Inflammatory macrophage treated with lipopolysaccharide for 4 hours (primary cell): Measurements from ENCODE around the gene CPAMD8.
"Not testable (repeated sequence)": the region's sequence is repeated elsewhere in the genome, so short reads cannot be mapped to it uniquely, and the experiment has no call there.

Source experiments
- DNase-seq: peaks from one replicate; pipeline ENCODE4 v3.0.0-alpha.2; 2020

CPAMD8 gene

DNA sequence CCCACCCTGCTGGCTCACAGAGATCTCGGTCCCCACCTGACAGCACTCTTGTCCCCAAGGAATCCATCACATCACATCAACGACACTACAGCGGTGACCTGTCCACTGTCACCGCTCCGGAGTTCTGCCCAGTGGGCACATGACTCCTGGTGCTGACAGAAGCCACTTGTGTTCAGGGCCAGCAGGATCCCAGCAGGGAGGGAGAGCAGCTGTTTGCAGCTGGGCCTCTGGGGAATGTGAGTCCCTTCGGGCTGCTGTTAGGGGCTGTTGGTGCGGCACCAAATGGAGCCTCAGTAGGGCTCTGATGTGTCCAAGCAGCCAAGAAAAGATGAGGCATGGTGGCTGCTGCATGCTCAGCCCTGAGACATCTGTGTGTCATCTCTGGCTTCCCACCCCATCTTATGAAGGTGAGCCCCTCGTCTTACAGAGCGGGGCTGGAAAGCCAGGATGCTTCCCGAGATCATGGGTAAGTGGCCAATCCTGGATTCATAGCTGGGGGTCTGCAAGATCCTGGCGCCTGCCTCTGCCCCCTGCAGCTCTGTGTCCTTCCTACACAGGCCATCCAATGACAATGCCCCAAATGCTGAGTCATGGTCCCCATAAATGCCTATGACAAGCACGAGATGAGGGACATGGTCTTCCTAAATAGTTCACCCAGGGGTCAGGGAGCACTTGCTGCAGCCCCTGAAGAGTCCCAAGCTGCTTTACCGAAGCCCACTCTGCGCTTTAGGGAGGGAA is 81.8 kb downstream of the CPAMD8 start:
- no peak for DNase-seq

DNA sequence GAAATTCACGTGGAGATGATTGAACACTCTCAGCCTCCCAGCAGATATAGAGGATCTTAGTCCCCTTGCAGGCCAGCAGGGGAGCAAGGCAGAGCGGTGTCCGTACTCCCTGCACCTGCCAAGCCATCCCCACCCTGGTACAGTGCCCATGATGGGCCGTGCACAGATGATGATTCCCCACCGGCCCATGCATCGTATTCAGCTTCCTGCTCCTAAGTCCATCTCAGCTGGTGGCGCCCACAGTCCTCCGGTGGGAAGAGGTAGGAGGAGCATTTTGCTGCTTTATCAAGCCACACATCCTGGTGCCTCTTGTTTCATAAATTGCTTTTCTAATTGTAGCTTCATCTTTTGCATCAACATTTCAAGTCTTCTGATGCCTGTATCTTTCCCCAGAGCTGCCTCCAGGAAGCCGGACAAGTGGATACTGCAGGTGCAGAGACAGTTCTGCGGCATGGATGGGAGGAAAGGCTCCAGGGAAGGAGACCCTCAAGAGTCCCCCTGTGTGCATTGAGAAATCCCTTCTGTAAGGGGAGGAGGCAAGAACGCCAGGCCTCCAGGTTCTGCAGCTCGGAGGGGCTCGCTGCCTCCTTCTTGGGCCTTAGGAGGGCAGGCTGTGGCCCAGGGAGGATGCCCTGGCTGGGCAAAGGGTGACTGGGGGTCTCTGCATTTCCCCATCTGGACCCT is 82.5 kb downstream of the CPAMD8 start:
- no peak for DNase-seq

DNA sequence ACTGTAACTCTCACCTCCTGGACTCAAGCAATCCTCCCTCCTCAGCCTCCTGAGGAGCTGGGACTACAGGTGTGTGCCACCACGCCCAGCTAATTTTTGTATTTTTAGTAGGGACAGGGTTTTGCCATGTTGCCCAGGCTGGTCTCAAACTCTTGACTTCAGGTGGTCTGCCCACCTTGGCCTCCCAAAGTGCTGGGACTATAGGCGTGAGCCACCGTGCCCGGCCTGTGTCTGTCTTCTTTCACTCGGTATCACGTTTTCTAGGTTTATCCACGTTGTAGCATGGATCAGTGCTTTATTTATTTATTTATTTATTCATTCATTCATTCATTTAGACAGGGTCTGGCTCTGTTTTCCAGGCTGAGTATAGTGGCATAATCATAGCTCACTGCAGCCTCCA is 83.5 kb downstream of the CPAMD8 start:
- DNase-seq: not testable (repeated sequence)

DNA sequence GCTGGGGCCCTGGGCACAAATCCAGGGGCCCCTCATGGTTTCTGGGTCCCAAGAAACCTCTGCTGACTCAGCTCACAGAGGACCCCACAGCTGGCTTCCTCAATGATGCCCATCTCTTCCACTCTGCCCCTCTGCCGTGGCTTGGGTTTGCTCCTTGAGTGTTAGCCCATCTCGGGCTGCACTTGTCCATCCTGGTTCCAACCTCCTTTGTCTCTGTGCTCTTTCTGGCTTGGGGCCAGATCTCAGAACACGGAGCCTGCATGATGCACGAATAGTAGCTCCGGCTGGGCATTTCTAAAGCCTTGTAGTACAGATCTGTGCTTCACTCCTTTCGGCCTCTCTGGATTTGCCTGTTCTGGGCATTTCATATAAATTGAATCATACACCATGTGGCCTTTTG is 84.0 kb downstream of the CPAMD8 start:
- DNase-seq: no peak

DNA sequence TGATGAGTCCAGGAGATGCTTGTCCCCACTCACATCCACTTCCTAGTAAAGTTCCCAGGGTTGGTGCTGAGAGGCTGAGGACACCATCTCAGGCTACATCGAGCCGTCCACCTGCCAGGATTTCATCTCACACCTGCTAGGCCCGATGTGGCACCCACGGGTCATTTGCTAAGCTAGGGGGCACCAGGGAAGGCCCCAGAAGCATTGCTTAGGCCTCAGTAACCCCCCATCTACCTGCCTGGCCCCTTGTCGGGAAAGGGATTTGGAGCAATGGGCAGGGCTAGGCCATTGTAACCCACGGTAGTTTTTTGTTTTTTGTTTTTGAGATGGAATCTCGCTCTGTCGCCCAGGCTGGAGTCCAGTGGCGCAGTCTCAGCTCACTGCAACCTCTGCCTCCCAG is 86.0 kb downstream of the CPAMD8 start:
- DNase-seq: no peak

DNA sequence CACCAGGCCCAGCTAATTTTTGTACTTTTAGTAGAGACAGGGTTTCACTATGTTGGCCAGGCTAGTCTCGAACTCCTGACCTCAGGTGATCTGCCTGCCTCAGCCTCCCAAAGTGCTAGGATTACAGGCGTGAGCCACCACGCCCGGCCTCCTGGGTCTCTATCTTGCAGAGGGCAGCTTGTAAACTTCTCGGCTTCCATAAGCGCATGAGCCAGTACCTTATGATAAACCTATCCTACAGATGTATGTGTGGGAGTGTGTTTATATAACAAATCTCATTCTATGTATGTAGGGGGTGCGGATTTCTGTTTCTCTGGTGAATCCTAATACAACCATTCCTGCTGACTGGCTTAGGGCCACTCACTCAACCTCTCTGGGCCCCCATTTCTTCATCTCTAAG is 86.5 kb downstream of the CPAMD8 start:
- not testable (repeated sequence) for DNase-seq

DNA sequence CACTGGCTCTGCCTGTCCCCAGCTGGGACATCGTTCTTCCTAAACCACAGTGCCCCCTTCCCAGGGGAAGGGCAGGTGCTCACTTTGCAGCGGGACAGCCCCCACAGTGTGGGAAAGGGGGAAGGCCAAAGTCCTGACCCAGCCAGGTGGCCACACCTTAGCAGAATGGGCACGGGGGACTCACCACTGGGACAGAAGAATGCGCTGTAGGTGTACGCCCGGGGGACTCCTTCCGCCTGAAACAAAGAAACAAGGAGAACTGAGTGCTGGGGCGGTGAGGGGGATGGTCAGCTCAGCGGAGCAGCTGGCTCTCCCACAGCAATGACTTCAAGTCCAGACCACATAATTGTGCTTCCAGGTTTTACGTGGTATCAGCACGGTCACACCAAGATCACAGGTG is 88.4 kb downstream of the CPAMD8 start:
- no peak for DNase-seq

DNA sequence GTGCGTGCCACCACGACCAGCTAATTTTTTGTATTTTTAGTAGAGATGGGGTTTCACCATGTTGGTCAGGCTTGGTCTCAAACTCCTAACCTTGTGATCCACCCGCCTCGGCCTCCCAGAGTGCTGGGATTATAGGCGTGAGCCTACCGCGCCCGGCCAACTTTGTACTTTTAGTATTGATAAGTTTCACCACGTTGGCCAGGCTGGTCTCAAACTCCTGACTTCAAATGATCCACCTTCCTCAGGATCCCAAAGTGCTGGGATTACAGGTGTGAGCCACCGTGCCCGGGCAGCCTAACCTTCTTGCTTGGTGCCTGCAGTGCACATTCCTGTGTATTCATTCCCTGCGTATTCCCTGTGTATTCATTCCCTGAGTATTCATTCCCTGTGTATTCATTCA is 88.8 kb downstream of the CPAMD8 start:
- DNase-seq: not testable (repeated sequence)

DNA sequence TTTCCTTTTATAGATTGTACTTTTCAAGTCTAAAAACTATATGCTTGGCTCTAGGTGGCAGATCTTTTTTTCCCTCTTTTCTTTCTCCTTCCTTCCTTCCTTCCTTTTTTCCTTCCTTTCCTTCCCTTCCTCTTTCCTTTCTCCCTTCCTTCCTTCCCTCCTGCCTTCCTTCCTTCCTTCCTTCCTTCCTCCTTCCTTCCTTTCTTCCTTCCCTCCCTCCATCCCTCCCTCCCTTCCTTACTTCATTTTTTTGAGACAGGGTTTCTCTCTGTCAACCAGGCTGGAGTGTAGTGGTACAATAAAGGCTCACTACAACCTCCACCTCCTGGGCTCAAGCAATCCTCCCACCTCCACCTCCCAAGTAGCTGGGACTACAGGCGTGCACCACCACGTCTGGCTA is 89.7 kb downstream of the CPAMD8 start:
- no peak for DNase-seq

DNA sequence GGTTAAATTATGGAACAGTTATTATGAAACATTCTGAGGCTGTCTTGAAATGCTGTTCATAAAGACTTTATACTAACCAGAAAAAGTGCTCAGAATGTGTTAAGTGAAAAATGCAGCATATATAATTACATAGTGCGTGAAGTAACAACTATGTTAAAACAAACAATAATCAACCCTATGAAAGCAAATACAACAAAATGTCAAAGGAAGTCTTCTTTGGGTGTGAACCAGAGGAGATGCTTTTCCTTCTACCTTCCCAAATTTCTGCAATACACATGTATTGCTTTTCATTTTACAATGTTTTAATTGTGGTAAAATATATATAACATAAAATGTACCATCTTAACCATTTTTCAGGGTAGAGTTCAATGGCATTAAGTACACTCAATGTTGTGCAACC is 92.1 kb downstream of the CPAMD8 start:
- no peak for DNase-seq

DNA sequence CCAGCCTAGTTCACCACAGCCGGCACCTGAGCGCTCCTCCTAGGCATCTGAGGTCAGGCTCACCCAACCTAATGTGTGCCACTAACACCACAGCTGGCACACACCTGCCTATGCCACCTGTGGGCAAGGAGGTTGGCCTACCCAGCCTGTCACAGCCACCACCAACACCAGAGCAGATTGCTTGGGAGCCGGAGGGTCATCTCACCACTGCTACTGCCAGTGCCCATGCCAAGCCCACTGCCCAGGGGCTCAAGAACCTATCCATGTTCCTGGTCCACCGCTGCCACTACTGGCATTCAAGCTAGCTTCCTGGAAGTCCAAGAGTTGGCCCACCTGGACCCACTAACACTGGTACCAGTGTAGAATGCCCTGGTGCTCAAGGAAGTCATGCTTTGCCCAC is 95.3 kb downstream of the CPAMD8 start:
- no peak for DNase-seq

DNA sequence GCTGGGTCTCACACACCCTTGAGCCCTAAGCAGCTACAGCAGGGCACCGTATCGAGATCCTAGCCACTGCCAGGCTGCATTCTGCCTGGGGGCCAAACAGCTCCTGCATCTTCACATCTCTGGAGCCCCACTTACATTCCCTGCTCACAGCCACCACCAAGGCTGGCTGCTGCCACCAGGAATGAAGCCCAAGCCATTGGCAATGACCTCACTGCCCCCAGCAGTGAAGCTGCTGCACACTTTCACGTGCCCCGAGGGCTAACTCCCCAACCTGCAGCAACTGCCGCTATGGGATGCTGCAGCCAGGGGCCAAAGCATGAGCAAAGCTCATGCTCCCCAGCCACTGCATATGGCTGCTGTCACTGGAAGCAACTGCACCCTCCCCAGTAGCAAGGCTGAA is 95.9 kb downstream of the CPAMD8 start:
- DNase-seq: no peak

DNA sequence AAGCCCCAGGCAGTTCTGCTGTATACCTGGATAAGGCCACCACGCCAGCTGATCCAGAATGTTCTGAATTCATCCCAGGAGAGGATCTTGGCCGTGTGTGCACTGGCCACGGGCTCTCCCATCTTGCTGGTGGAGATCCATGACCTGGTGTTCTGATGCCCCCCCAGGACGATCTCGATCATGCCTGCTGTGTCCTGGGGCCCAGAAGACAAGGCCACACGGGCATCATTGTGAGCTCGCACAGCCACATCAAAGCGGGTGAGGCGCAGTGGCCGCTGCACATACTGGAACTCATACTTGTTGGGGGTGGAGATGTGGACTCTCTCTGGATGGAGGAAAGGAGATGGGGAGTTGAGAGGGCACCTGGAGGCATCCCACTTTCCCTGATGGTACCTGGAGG is 97.7 kb downstream of the CPAMD8 start:
- no peak for DNase-seq

DNA sequence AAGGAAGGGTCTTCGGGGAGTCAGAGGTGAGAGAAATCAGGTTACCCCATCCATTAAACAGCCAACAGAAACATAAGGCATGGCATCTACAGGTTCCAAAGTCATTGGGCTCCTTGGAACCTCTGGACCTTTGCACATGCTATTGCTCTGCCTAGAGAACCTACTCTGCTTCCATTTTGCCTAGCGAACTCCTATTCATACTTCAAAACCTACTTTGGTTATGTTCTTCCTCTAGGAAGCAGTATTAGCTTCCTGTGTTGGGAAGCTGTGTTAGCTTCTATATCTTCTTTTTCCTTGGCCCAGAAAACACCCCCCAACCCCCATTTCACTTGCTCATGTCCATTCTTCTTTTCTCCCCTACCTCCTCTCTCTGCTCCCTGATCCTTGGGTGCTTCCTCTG is 98.3 kb downstream of the CPAMD8 start:
- DNase-seq: no peak

DNA sequence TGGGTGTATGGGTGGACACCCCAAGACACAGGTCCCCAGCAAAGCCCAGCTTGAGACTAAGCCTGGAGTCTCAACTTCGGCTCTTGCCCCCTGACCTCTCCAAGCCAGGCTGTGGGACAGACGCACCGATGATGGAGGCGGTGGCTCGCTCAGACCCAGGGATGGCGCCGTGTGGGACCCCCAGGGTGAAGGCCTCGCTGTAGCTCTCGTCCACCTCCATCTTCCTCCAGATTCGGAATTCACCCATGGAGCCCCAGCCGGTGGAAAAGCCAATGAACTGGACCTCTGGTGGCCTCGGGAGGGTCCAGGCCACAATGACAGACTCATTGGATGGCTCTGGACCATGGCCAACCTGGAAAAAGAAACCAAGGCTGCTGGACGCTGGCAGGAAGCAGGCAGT is 98.7 kb downstream of the CPAMD8 start:
- no peak for DNase-seq

DNA sequence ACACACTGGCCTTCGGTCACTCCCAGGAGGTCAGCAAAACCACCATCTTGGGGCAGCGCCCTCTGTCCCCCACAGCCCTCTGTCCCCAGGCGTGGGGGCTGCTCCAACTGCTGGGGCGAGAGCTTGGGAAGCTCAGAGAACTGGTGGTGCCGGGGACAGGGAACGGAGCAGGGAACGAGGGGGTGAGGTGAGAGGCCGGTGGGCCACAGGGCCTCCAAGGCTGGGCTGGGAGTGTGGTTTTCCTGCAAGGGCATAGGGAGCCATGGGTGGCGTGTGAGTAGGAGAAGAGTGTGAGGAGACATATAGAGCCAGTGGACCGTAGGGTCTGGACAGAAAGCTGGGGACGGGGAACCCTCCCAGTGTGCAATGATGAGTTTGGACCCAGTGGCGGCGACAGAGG is 103.7 kb downstream of the CPAMD8 start:
- no peak for DNase-seq

DNA sequence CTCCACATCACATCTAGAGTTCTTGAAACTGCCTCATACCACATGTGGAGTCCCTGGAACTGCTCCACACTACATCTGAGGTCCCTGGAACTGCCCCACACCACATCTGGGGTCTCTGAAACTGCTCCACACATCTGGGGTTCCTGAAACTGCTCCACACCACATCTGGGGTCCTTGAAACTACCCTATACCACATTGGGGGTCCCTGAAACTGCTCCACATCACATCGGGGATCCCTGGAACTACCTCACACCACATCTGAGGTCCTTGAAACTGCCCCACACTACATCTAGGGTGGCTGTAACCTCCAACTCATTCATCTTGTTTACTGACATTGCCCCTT is 104.0 kb downstream of the CPAMD8 start:
- no peak for DNase-seq

DNA sequence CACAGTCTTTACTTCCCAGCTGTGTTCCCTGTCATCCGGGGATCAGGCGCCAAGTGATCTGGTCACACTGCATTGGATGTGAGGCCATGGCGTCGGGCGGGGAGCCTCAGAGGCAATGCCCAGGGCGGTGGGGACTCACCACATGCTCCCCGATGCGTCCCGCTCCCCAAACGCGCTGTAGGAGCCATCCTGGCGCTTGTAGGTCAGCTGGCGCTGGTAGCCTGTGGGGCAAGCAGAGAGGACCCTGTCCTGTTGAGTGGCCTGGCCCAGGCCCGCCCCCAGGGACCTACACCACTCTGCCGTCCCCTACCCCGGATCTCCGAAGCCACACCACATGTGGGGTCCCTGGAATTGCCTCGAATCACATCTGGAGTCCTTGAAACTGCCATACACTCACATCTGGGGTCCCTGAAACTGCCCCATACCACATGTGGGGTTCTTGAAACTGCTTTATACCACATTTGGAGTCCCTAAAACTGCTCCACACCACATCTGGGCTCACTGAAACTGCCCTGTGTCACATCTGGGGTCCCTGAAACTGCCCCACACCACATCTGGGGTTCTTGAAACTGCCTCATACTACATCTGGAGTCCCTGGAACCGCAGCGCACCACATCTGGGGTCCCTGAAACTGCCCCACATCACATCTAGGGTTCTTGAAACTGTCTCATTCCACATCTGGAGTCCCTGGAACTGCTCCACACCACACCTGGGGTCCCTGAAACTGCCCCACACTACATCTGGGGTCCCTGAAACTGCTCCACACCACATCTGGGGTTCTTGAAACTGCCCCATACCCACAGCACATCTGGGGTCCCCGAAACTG is 104.6 kb downstream of the CPAMD8 start:
- DNase-seq: no peak

DNA sequence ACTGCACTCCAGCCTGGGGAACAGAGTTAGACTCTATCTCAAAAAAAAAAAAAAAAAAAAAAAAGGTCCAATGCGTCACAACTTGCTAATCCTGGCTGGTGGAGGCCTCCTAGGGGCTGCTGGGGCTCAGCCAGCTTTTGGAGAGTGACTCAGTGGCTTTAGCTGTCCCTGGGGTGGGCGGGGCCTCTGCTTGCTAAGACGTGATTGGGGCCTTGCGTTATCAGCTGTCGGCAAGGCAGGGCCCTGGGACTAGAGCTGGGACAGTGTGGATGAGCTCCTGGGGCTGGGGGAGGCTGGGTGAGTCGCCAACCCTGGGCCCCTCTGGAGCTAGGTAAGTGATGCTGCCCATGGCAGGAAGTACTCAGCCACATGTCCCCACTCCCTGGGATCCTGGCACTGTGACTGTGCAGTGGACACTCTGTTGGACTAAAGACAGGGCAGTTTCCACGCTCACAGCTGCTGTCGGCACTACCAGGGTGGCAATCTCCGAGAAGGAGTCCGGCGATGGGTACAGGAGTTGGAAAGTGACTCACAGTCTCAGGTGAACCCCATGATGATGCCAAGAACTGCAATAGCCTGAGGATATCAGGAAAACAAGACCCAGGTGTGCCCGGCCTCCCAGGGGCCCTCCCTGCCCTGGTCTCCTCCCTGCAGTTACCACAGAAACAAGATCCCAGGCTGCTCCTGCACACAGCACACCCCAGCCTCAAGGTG is 105.6 kb downstream of the CPAMD8 start:
- no peak for DNase-seq

DNA sequence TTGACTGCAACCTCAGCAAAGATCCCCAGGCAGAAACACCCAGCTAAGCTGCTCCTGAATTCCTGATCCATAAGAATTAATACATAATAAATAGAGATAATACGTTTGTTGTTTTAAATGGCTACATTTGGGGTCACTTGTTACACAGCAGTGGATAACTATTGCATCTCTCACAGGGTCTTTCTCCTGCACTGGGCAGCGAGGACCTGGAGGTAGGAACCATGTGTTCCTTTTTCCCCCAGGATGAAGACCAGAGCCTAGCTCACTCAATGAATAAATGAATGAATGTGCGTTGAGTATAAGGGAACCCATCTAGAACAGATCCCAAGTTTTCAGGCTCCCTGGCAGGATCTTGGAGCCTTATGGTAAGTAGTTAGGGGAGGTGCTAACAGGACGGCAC is 107.1 kb downstream of the CPAMD8 start:
- no peak for DNase-seq

DNA sequence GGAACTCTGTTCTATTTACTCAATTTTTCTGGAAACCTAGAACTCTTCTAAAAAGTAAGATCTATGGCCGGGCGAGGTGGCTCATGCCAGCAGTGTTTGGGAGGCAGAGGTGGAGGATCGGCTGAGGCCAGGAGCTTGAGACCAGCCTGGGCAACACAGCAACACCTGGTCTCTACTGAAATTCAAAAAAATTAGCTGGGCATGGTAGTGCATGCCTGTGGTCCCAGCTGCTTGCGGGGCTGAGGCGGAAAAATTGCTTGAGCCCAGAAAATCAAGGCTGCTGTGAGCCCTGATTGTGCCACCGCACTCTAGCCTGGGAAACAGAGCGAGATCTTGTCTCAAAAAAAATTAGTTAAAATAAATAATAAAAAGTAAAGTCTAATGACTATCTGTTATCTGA is 109.2 kb downstream of the CPAMD8 start:
- no peak for DNase-seq

DNA sequence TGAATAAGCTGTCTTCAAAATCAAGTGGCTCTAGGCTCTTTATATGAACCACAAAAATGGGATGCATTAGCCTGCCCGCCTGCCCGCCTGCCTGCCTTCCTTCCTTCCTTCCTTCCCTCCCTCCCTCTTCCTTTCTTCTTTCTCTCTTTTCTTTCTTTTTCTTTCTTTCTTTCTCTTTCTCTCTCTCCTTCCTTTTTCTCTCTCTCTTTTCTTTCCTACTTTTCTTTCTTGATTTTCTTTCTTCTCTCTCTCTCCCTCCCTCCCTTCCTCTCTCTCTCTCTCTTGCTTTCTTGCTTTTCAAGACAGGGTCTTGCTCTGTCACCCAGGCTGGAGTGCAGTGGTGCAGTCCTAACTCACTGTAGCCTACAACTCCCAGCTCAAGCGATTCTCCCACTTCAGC is 110.9 kb downstream of the CPAMD8 start:
- no peak for DNase-seq

DNA sequence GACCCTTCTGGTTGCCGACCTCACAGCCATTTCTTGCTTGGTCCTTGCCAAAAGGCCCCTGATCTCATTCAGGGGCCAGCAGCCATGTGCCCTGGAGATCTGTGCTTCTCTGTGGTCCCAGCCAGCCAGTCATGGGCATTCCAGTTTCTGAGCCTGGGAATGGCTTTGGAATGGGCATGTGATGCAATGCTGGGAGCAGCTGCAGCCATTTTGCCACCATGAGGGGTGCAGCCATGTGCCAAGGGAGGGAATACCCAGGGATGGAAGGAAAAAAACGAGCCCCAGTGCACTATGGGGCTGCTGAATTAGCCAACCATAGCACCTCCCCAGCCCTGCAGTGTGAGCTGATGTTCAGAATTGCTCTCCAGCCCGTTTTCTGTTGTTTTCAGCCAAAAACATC is 111.5 kb downstream of the CPAMD8 start:
- DNase-seq: no peak

DNA sequence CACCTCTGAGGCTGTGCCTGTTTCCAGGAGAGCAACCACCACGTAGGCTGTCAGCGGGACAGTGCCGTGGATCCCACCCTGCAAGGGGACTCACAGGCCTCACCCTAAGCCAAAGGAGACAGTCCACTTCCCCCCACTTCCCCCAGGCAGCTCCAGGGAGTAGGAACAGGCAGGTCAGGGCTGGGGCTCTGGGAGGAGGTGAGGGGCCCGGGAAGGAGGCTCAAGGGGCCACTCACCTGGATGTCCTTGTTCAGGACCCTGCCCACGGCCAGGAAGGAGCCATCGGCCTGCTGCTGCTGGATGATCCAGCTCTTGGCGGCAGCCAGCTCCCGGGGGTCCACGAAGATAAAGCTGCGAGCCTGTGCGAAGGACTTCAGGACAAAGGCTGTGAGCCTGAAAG is 112.2 kb downstream of the CPAMD8 start:
- DNase-seq: no peak
